B cell (primary cell): Measurements from ENCODE around the gene TRAF4.

Source experiments
- CTCF ChIP-seq: fragments of 200-600 bp; IDR thresholded peaks from one replicate; pipeline ENCODE4 v1.8.0; 2022; ENCODE audit warnings: antibody characterized with exemption, mild to moderate bottlenecking
- EZH2 ChIP-seq: IDR thresholded peaks from 2 replicates; pipeline ENCODE4 v1.6.1; 2012; ENCODE audit warnings: borderline replicate concordance, low read depth, mild to moderate bottlenecking, moderate library complexity, low read length; ENCODE audit not compliant: insufficient read depth, poor library complexity, severe bottlenecking

GRCh38 chr17:28747051-28747691, 3.4 kb downstream of the TRAF4 start:
- TF ChIP-seq CTCF = no peak
- no peak for TF ChIP-seq EZH2
